OCI-LY7 (cell line): Measurements from ENCODE around the gene DYNC1I1. TPM values are rescaled to one million over a fixed set of nuclear protein-coding genes. Genes with fewer than 3 reads are reported as not detected.

Experiments used
- BruUV-seq: library from RNA; stranded (reverse); fragments of 400-500 nt; replicated peaks from 2 replicates; lab custom pipeline; 2021; lab: Mats Ljungman, UMichigan
- CTCF ChIA-PET: fragments of 300-600 bp; sonication (Branson Sonifier 250); formaldehyde crosslinking; loops from one replicate; lab custom pipeline; 2022; ENCODE audit warnings: antibody characterized with exemption; ENCODE audit not compliant: unreplicated experiment; lab: Charles Lee
- POLR2A ChIA-PET: fragments of 300-600 bp; sonication (Branson Sonifier 250); formaldehyde crosslinking; loops from one replicate; lab custom pipeline; 2022; ENCODE audit warnings: antibody characterized with exemption; lab: Charles Lee
- DNase-seq: peaks from one replicate; pipeline ENCODE4 v3.0.0-alpha.2; 2015; ENCODE audit warnings: low spot score
- H2AFZ ChIP-seq: fragments of 200-600 bp; sonication (generic), shearing (Covaris generic); 2 replicates; pipeline ENCODE4 v1.6.1; 2014; ENCODE audit warnings: mild to moderate bottlenecking, antibody characterized with exemption, low read length, moderate library complexity
- H3K27ac ChIP-seq: fragments of 200-600 bp; sonication (generic); 2 replicates; pipeline ENCODE4 v1.5.1; 2014; ENCODE audit warnings: mixed run types, low read depth, mild to moderate bottlenecking, moderate library complexity, low read length, inconsistent platforms; ENCODE audit not compliant: poor library complexity, severe bottlenecking
- H3K36me3 ChIP-seq: fragments of 200-600 bp; sonication (generic); 2 replicates; pipeline ENCODE4 v1.6.1; 2014; ENCODE audit warnings: mild to moderate bottlenecking, antibody characterized with exemption, low read length, moderate library complexity, mixed read lengths; ENCODE audit not compliant: insufficient read depth
- H3K4me1 ChIP-seq: fragments of 200-600 bp; sonication (generic); 2 replicates; pipeline ENCODE4 v1.5.1; 2014; ENCODE audit warnings: mild to moderate bottlenecking, low read length; ENCODE audit not compliant: insufficient read depth, poor library complexity, severe bottlenecking
- H3K4me2 ChIP-seq: fragments of 200-600 bp; sonication (generic); 2 replicates; pipeline ENCODE4 v1.6.1; 2014; ENCODE audit warnings: mild to moderate bottlenecking, low read length
- H3K4me3 ChIP-seq: fragments of 200-600 bp; sonication (generic); 2 replicates; pipeline ENCODE4 v1.5.1; 2014; ENCODE audit warnings: mild to moderate bottlenecking, low read depth, low read length; ENCODE audit not compliant: poor library complexity, severe bottlenecking
- H3K79me2 ChIP-seq: fragments of 200-600 bp; sonication (generic); 2 replicates; pipeline ENCODE4 v1.6.1; 2016; ENCODE audit warnings: low read depth, mild to moderate bottlenecking, low read length, moderate library complexity, mixed read lengths; ENCODE audit not compliant: insufficient read depth
- H3K9me2 ChIP-seq: fragments of 200-600 bp; sonication (generic); 2 replicates; pipeline ENCODE4 v1.6.1; 2016; ENCODE audit warnings: mild to moderate bottlenecking, low read length, mixed read lengths; ENCODE audit not compliant: insufficient read depth
- H3K9me3 ChIP-seq: fragments of 200-600 bp; sonication (generic); 2 replicates; pipeline ENCODE4 v1.6.1; 2014; ENCODE audit warnings: mild to moderate bottlenecking, mixed run types, low read length, mixed read lengths
- H4K20me1 ChIP-seq: fragments of 200-600 bp; sonication (generic); 2 replicates; pipeline ENCODE4 v1.6.1; 2014; ENCODE audit warnings: mild to moderate bottlenecking, antibody characterized with exemption, low read length, moderate library complexity, mixed read lengths; ENCODE audit not compliant: insufficient read depth
- EZH2phosphoT487 ChIP-seq: fragments of 200-600 bp; sonication (generic); IDR thresholded peaks from 2 replicates; pipeline ENCODE4 v1.6.1; 2018; ENCODE audit warnings: low read depth, borderline replicate concordance, mild to moderate bottlenecking, mixed run types, antibody characterized with exemption, low read length, moderate library complexity, mixed read lengths
- intact Hi-C: fragments of 100-400 bp; cut with micrococcal nuclease; formaldehyde crosslinking; loops from one replicate; pipeline ENCODE4 v1.10.0; 2022; ENCODE audit not compliant: unreplicated experiment
- total RNA-seq, 2 experiments: library from RNA; depleted of rRNA in 1 of 2; stranded (reverse); fragments of >200 nt in 1 of 2; shearing (Covaris generic) in 1 of 2; gene quantifications; 2 replicates each; pipeline ENCODE4 v1.2.3, GENCODE V29; 2014 to 2022
- TF ChIP-seq, protein P1 (sequence below): fragments of 200-600 bp; sonication (generic); conservative IDR thresholded peaks from 2 replicates; pipeline ENCODE4 v1.5.1; 2014; ENCODE audit warnings: mild to moderate bottlenecking, antibody characterized with exemption, low read length, moderate library complexity, mixed read lengths

DYNC1I1 gene
- total RNA-seq, 2 experiments from 2014 or later, result not detected

- Histone ChIP-seq H3K36me3 (no peaks in the 10 kb centered on the region), H3K27ac (no peak overlapping the region), H3K9me2 (no peaks in the 10 kb centered on the region), H4K20me1 (no peaks in the 10 kb centered on the region), H3K4me3 (no peak overlapping the region), H3K4me1 (no peaks in the 10 kb centered on the region), H2AFZ (no peak overlapping the region), H3K4me2 (no peak overlapping the region), H3K79me2 (no peaks in the 10 kb centered on the region), H3K9me3 (no peaks in the 10 kb centered on the region)
- TF ChIP-seq, protein P1, sequence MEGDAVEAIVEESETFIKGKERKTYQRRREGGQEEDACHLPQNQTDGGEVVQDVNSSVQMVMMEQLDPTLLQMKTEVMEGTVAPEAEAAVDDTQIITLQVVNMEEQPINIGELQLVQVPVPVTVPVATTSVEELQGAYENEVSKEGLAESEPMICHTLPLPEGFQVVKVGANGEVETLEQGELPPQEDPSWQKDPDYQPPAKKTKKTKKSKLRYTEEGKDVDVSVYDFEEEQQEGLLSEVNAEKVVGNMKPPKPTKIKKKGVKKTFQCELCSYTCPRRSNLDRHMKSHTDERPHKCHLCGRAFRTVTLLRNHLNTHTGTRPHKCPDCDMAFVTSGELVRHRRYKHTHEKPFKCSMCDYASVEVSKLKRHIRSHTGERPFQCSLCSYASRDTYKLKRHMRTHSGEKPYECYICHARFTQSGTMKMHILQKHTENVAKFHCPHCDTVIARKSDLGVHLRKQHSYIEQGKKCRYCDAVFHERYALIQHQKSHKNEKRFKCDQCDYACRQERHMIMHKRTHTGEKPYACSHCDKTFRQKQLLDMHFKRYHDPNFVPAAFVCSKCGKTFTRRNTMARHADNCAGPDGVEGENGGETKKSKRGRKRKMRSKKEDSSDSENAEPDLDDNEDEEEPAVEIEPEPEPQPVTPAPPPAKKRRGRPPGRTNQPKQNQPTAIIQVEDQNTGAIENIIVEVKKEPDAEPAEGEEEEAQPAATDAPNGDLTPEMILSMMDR, result no peak
- TF ChIP-seq EZH2phosphoT487, result no peak
- no peak for DNase-seq
- ChIA-PET CTCF (no interaction called here), POLR2A (no interaction called here)
- no TSS peak for BruUV-seq
- intact Hi-C loops, result no loop called here
Observed at GRCh38 chr7:95957510-95957909, 185.2 kb downstream of the DYNC1I1 start.

- no peak for TF ChIP-seq EZH2phosphoT487
- TF ChIP-seq, protein P1, result no peak
- H3K4me3 ChIP-seq, result no peak overlapping the region
- H3K27ac ChIP-seq, result no peak overlapping the region
- CTCF ChIA-PET, result no interaction called here
- no peaks in the 10 kb centered on the region for H3K36me3 ChIP-seq
- POLR2A ChIA-PET, result no interaction called here
- no peak overlapping the region for H2AFZ ChIP-seq
- BruUV-seq, result no TSS peak
- no peaks in the 10 kb centered on the region for H4K20me1 ChIP-seq
- H3K9me3 ChIP-seq, result no peaks in the 10 kb centered on the region
- no peak for DNase-seq
- no peak overlapping the region for H3K4me2 ChIP-seq
- no peaks in the 10 kb centered on the region for H3K4me1 ChIP-seq
- H3K9me2 ChIP-seq, result no peaks in the 10 kb centered on the region
- H3K79me2 ChIP-seq, result no peaks in the 10 kb centered on the region
- intact Hi-C loops, result no loop called here
Observed at GRCh38 chr7:95960706-95961244, 188.4 kb downstream of the DYNC1I1 start.

DNA sequence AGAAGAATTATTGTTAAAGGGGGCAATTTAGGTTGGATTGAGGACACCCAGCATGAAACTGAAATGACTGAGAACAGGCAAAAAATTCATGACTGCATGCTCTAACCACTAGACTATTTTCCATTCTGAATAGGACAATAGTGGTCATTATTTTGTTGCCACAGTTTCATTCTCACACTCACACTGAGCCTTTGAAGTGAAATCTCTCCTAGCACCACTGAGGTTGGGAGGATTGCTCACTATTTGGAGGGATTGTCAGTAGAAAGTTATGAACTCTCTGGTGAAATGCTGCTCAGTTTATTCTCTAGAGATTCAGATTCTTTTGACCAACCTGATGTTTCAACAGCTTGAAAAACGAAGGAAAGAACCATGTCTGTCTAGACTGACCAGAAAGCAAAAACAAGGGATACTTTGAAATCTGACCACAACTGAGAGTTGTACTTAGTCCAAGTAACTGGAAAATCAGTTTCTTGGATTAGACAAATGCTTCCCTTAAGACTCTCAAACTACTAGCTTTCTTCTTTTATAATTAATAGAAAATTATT is 191.2 kb downstream of the DYNC1I1 start:
- H3K79me2 ChIP-seq, result no peaks in the 10 kb centered on the region
- no peaks in the 10 kb centered on the region for H3K9me2 ChIP-seq
- H3K9me3 ChIP-seq, result no peaks in the 10 kb centered on the region
- H4K20me1 ChIP-seq, result no peaks in the 10 kb centered on the region
- no TSS peak for BruUV-seq
- no peaks in the 10 kb centered on the region for H3K36me3 ChIP-seq
- H3K4me3 ChIP-seq, result no peak overlapping the region
- no peak overlapping the region for H2AFZ ChIP-seq
- no peak overlapping the region for H3K27ac ChIP-seq
- DNase-seq, result no peak
- POLR2A ChIA-PET, result no interaction called here
- TF ChIP-seq, protein P1, result no peak
- no peak for TF ChIP-seq EZH2phosphoT487
- H3K4me2 ChIP-seq, result no peak overlapping the region
- CTCF ChIA-PET, result no interaction called here
- intact Hi-C loops, result no loop called here
- H3K4me1 ChIP-seq, result no peaks in the 10 kb centered on the region
